ENCODE measurements around the gene ANKRD36C.
"Not testable (repeated sequence)": the region's sequence is repeated elsewhere in the genome, so short reads cannot be mapped to it uniquely, and the experiment has no call there.

DNA sequence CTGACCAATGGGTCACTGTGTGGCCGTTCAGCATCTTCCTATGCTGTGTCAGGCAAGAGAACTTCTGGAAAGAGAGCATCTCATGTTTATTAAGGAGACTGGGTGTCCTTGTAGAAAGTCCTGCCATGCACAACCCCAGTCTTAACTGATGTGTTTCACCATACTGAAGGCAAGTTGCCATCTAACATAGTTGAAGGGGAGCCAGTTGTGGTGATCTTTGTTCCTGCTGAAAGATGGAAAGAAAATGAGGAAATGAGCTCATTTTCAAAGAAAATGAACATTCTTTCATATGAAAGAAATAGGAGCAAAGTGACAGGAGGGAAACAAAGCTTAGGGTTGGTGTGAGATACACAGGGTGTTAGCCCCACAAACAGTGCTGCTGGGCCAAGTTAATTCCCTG is 178.3 kb downstream of the ANKRD36C start:
- TF ChIP-seq EZH2 (IDR thresholded peaks at IDR 0.05; ENCODE audit: insufficient read depth, poor library complexity, severe bottlenecking); EZH2phosphoT487 (IDR thresholded peaks at IDR 0.05; ENCODE audit: insufficient read depth, low read depth): not testable (repeated sequence)
